Measurements from ENCODE around the gene ZNF564. TPM values are rescaled to one million over a fixed set of nuclear protein-coding genes. Genes with fewer than 3 reads are reported as not detected.
A peak's percentile ranks its signal among the peaks of the same experiment; 100 is the strongest.

Gene ZNF564
- total and polyA plus RNA-seq, 2 of the 13 experiments (the other 11 are each of a cell fraction or from before 2014, with no cell fraction given): 2.3 to 11.1 TPM

DNA sequence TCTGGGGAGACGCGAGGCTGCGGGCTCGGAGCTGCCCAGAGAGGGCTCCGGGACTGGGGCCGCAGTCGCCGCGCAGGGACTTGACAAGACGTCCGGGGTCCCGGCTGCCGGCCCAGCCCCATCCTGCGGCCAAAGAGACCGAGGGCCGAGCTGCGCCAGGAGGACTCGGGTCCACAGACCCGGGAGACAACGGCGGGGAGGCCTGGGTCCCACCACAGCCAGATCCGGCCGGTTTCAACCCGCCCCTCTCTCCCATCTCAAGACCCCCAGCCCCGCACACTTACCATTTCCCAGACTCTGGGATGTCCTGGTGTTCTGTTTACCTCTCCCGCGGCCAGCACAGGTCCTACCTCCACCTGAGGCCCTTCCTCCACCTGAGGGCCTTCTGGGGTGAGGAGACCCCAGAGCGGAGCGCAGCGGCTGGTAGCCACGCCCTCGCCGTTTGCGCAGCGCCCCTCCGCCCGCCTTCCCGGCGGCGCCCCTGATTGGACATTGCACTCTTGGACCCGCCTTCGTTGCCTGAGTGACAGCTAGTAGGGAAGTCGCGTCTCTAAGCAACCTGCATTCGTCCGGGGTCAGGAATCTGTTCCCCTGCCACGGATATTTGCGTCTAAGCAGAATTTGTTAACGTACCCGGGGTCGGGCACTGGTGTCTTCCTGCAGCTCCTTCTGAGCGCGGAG is 66.8 kb downstream of the ZNF564 start, which contains the start of gene ZNF709 (continued):
- peak; percentile 27 for TF ChIP-seq IKZF4 (CRISPR knock-in tag; IDR thresholded peaks at IDR 0.05; ENCODE audit: borderline replicate concordance, low read depth, not compliant biosample characterization)
- TF ChIP-seq RBM22 (optimal IDR thresholded peaks at IDR 0.05; ENCODE audit: low read length): peak; percentile 28
- peak; percentile 76 for TF ChIP-seq RBFOX2 (IDR thresholded peaks at IDR 0.05; ENCODE audit: low read depth, low read length)
- no peak for TF ChIP-seq FOSL2 (CRISPR knock-in tag; IDR thresholded peaks at IDR 0.05)
- TF ChIP-seq KMT2B (CRISPR knock-in tag; IDR thresholded peaks at IDR 0.05): peak; percentile 79; the same call in 1 of the 2 replicates
- peak; percentile 89; the same call in 1 of the 2 replicates for TF ChIP-seq KDM5B (CRISPR knock-in tag; IDR thresholded peaks at IDR 0.05; ENCODE audit: borderline replicate concordance)
- TF ChIP-seq, protein P1, sequence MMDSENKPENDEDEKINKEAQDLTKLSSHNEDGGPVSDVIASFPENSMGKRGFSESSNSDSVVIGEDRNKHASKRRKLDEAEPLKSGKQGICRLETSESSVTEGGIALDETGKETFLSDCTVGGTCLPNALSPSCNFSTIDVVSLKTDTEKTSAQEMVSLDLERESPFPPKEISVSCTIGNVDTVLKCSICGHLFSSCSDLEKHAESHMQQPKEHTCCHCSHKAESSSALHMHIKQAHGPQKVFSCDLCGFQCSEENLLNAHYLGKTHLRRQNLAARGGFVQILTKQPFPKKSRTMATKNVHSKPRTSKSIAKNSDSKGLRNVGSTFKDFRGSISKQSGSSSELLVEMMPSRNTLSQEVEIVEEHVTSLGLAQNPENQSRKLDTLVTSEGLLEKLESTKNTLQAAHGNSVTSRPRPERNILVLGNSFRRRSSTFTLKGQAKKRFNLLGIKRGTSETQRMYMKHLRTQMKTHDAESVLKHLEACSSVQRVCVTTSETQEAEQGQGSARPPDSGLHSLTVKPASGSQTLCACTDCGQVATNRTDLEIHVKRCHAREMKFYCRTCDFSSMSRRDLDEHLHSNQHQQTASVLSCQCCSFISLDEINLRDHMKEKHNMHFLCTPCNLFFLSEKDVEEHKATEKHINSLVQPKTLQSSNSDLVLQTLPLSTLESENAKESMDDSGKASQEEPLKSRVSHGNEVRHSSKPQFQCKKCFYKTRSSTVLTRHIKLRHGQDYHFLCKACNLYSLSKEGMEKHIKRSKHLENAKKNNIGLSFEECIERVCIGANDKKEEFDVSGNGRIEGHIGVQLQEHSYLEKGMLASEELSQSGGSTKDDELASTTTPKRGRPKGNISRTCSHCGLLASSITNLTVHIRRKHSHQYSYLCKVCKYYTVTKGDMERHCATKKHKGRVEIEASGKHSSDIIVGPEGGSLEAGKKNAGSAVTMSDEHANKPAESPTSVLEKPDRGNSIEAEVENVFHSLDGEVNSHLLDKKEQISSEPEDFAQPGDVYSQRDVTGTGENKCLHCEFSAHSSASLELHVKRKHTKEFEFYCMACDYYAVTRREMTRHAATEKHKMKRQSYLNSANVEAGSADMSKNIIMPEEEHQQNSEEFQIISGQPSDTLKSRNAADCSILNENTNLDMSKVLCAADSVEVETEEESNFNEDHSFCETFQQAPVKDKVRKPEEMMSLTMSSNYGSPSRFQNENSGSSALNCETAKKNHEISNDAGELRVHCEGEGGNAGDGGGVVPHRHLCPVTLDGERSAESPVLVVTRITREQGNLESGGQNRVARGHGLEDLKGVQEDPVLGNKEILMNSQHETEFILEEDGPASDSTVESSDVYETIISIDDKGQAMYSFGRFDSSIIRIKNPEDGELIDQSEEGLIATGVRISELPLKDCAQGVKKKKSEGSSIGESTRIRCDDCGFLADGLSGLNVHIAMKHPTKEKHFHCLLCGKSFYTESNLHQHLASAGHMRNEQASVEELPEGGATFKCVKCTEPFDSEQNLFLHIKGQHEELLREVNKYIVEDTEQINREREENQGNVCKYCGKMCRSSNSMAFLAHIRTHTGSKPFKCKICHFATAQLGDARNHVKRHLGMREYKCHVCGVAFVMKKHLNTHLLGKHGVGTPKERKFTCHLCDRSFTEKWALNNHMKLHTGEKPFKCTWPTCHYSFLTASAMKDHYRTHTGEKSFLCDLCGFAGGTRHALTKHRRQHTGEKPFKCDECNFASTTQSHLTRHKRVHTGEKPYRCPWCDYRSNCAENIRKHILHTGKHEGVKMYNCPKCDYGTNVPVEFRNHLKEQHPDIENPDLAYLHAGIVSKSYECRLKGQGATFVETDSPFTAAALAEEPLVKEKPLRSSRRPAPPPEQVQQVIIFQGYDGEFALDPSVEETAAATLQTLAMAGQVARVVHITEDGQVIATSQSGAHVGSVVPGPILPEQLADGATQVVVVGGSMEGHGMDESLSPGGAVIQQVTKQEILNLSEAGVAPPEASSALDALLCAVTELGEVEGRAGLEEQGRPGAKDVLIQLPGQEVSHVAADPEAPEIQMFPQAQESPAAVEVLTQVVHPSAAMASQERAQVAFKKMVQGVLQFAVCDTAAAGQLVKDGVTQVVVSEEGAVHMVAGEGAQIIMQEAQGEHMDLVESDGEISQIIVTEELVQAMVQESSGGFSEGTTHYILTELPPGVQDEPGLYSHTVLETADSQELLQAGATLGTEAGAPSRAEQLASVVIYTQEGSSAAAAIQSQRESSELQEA (CRISPR knock-in tag; IDR thresholded peaks at IDR 0.05; ENCODE audit: not compliant biosample characterization): peak; percentile 79
- TF ChIP-seq ZNF766 (CRISPR knock-in tag; IDR thresholded peaks at IDR 0.05; ENCODE audit: borderline replicate concordance): no peak
- peak; percentile 79; the same call in 1 of the 2 replicates for TF ChIP-seq DNMT3B (CRISPR knock-in tag; conservative IDR thresholded peaks at IDR 0.05)
- TF ChIP-seq, protein P2, sequence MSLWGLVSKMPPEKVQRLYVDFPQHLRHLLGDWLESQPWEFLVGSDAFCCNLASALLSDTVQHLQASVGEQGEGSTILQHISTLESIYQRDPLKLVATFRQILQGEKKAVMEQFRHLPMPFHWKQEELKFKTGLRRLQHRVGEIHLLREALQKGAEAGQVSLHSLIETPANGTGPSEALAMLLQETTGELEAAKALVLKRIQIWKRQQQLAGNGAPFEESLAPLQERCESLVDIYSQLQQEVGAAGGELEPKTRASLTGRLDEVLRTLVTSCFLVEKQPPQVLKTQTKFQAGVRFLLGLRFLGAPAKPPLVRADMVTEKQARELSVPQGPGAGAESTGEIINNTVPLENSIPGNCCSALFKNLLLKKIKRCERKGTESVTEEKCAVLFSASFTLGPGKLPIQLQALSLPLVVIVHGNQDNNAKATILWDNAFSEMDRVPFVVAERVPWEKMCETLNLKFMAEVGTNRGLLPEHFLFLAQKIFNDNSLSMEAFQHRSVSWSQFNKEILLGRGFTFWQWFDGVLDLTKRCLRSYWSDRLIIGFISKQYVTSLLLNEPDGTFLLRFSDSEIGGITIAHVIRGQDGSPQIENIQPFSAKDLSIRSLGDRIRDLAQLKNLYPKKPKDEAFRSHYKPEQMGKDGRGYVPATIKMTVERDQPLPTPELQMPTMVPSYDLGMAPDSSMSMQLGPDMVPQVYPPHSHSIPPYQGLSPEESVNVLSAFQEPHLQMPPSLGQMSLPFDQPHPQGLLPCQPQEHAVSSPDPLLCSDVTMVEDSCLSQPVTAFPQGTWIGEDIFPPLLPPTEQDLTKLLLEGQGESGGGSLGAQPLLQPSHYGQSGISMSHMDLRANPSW (CRISPR knock-in tag; IDR thresholded peaks at IDR 0.05; ENCODE audit: borderline replicate concordance): no peak; the same call in 1 of the 2 replicates
- TF ChIP-seq ATF7-NPFF (CRISPR knock-in tag; IDR thresholded peaks at IDR 0.05; ENCODE audit: low read depth): peak; percentile 52; the same call in 1 of the 2 replicates
- TF ChIP-seq, protein P3, sequence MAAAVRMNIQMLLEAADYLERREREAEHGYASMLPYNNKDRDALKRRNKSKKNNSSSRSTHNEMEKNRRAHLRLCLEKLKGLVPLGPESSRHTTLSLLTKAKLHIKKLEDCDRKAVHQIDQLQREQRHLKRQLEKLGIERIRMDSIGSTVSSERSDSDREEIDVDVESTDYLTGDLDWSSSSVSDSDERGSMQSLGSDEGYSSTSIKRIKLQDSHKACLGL (CRISPR knock-in tag; IDR thresholded peaks at IDR 0.05): peak; percentile 57; the same call in 1 of the 2 replicates
- TF ChIP-seq ZZZ3 (CRISPR knock-in tag; IDR thresholded peaks at IDR 0.05; ENCODE audit: borderline replicate concordance): peak; percentile 71; the same call in 1 of the 2 replicates
- TF ChIP-seq ZSCAN9 (CRISPR knock-in tag; IDR thresholded peaks at IDR 0.05; ENCODE audit: borderline replicate concordance): peak; percentile 70; the same call in 1 of the 2 replicates
- TF ChIP-seq SRSF1 (optimal IDR thresholded peaks at IDR 0.05; ENCODE audit: low read depth, low read length): no peak
- 0 out of 2 replicates have a peak, but pooled peaks have one; percentile 71 for TF ChIP-seq ZNF224 (CRISPR knock-in tag; IDR thresholded peaks at IDR 0.05)
- TF ChIP-seq PAX8 (CRISPR knock-in tag; IDR thresholded peaks at IDR 0.05; ENCODE audit: borderline replicate concordance): 0 out of 2 replicates have a peak, but pooled peaks have one; percentile 71
